OCI-LY7 (cell line): ENCODE data around the gene TNXB. TPM values are rescaled to one million over a fixed set of nuclear protein-coding genes. Genes with fewer than 3 reads are reported as not detected.
"Not testable (repeated sequence)": the region's sequence is repeated elsewhere in the genome, so short reads cannot be mapped to it uniquely, and the experiment has no call there.

Experiments used
- BruUV-seq: library from RNA; stranded (reverse); fragments of 400-500 nt; replicated peaks from 2 replicates; lab custom pipeline; 2021; lab: Mats Ljungman, UMichigan
- CTCF ChIA-PET: fragments of 300-600 bp; sonication (Branson Sonifier 250); formaldehyde crosslinking; loops from one replicate; lab custom pipeline; 2022; ENCODE audit warnings: antibody characterized with exemption; ENCODE audit not compliant: unreplicated experiment; lab: Charles Lee
- POLR2A ChIA-PET: fragments of 300-600 bp; sonication (Branson Sonifier 250); formaldehyde crosslinking; loops from one replicate; lab custom pipeline; 2022; ENCODE audit warnings: antibody characterized with exemption; lab: Charles Lee
- DNase-seq: peaks from one replicate; pipeline ENCODE4 v3.0.0-alpha.2; 2015; ENCODE audit warnings: low spot score
- H2AFZ ChIP-seq: fragments of 200-600 bp; sonication (generic), shearing (Covaris generic); 2 replicates; pipeline ENCODE4 v1.6.1; 2014; ENCODE audit warnings: mild to moderate bottlenecking, antibody characterized with exemption, low read length, moderate library complexity
- H3K27ac ChIP-seq: fragments of 200-600 bp; sonication (generic); 2 replicates; pipeline ENCODE4 v1.5.1; 2014; ENCODE audit warnings: mixed run types, low read depth, mild to moderate bottlenecking, moderate library complexity, low read length, inconsistent platforms; ENCODE audit not compliant: poor library complexity, severe bottlenecking
- H3K36me3 ChIP-seq: fragments of 200-600 bp; sonication (generic); 2 replicates; pipeline ENCODE4 v1.6.1; 2014; ENCODE audit warnings: mild to moderate bottlenecking, antibody characterized with exemption, low read length, moderate library complexity, mixed read lengths; ENCODE audit not compliant: insufficient read depth
- H3K4me1 ChIP-seq: fragments of 200-600 bp; sonication (generic); 2 replicates; pipeline ENCODE4 v1.5.1; 2014; ENCODE audit warnings: mild to moderate bottlenecking, low read length; ENCODE audit not compliant: insufficient read depth, poor library complexity, severe bottlenecking
- H3K4me2 ChIP-seq: fragments of 200-600 bp; sonication (generic); 2 replicates; pipeline ENCODE4 v1.6.1; 2014; ENCODE audit warnings: mild to moderate bottlenecking, low read length
- H3K4me3 ChIP-seq: fragments of 200-600 bp; sonication (generic); 2 replicates; pipeline ENCODE4 v1.5.1; 2014; ENCODE audit warnings: mild to moderate bottlenecking, low read depth, low read length; ENCODE audit not compliant: poor library complexity, severe bottlenecking
- H3K79me2 ChIP-seq: fragments of 200-600 bp; sonication (generic); 2 replicates; pipeline ENCODE4 v1.6.1; 2016; ENCODE audit warnings: low read depth, mild to moderate bottlenecking, low read length, moderate library complexity, mixed read lengths; ENCODE audit not compliant: insufficient read depth
- H3K9me2 ChIP-seq: fragments of 200-600 bp; sonication (generic); 2 replicates; pipeline ENCODE4 v1.6.1; 2016; ENCODE audit warnings: mild to moderate bottlenecking, low read length, mixed read lengths; ENCODE audit not compliant: insufficient read depth
- H3K9me3 ChIP-seq: fragments of 200-600 bp; sonication (generic); 2 replicates; pipeline ENCODE4 v1.6.1; 2014; ENCODE audit warnings: mild to moderate bottlenecking, mixed run types, low read length, mixed read lengths
- H4K20me1 ChIP-seq: fragments of 200-600 bp; sonication (generic); 2 replicates; pipeline ENCODE4 v1.6.1; 2014; ENCODE audit warnings: mild to moderate bottlenecking, antibody characterized with exemption, low read length, moderate library complexity, mixed read lengths; ENCODE audit not compliant: insufficient read depth
- CTCF ChIP-seq: fragments of 200-600 bp; sonication (generic); conservative IDR thresholded peaks from 2 replicates; pipeline ENCODE4 v1.5.1; 2014; ENCODE audit warnings: mild to moderate bottlenecking, antibody characterized with exemption, low read length, moderate library complexity, mixed read lengths
- EZH2phosphoT487 ChIP-seq: fragments of 200-600 bp; sonication (generic); IDR thresholded peaks from 2 replicates; pipeline ENCODE4 v1.6.1; 2018; ENCODE audit warnings: low read depth, borderline replicate concordance, mild to moderate bottlenecking, mixed run types, antibody characterized with exemption, low read length, moderate library complexity, mixed read lengths
- intact Hi-C: fragments of 100-400 bp; cut with micrococcal nuclease; formaldehyde crosslinking; loops from one replicate; pipeline ENCODE4 v1.10.0; 2022; ENCODE audit not compliant: unreplicated experiment
- total RNA-seq, 2 experiments: library from RNA; depleted of rRNA in 1 of 2; stranded (reverse); fragments of >200 nt in 1 of 2; shearing (Covaris generic) in 1 of 2; gene quantifications; 2 replicates each; pipeline ENCODE4 v1.2.3, GENCODE V29; 2014 to 2022

Gene TNXB
- total RNA-seq, 2 experiments from 2014 or later = 1.7 to 9.2 TPM

GRCh38 chr6:32146687-32147086 lies 37.5 kb upstream of the TNXB start:
- no TSS peak for BruUV-seq
- POLR2A ChIA-PET = no interaction called here

DNA sequence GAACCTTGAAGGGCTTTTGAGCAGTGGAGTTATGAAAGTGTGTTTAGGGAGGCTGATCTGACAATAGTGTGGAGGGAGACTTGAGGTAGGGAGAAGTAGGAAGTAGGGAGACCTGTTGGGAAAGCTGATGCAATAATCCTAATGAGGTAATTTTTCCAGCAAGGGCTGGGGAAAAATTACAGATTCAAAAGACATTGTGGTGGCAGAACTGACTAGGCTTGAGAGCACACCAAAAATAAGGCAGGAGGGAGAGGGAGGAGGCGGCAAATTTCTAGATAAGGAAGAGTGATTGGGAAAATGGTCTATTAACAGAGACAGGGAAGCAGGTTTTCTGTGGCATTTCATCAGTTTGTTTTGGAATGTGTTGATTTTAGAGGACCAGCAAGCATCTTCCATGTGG lies 37.1 kb upstream of the TNXB start:
- intact Hi-C loops = no loop called here
- Histone ChIP-seq H3K79me2 (no peaks in the 10 kb centered on the region), H3K4me1 (no peaks in the 10 kb centered on the region), H3K4me2 (no peak overlapping the region), H3K9me2 (no peaks in the 10 kb centered on the region), H3K4me3 (no peak overlapping the region), H2AFZ (no peak overlapping the region), H4K20me1 (no peaks in the 10 kb centered on the region), H3K9me3 (no peaks in the 10 kb centered on the region), H3K27ac (no peak overlapping the region), H3K36me3 (no peaks in the 10 kb centered on the region)
- TF ChIP-seq EZH2phosphoT487 = no peak
- TF ChIP-seq CTCF = no peak
- BruUV-seq = no TSS peak
- ChIA-PET CTCF (no interaction called here), POLR2A (no interaction called here)
- no peak for DNase-seq

More at GRCh38 chr6:32146687-32147086, 37.5 kb upstream of the TNXB start:
- DNase-seq = no peak
- H3K36me3 ChIP-seq = no peaks in the 10 kb centered on the region
- H3K4me1 ChIP-seq = no peaks in the 10 kb centered on the region
- H3K4me2 ChIP-seq = no peak overlapping the region
- H4K20me1 ChIP-seq = no peaks in the 10 kb centered on the region
- intact Hi-C loops = no loop called here
- H3K9me3 ChIP-seq = no peaks in the 10 kb centered on the region
- no peaks in the 10 kb centered on the region for H3K79me2 ChIP-seq
- H3K27ac ChIP-seq = no peak overlapping the region
- no peak overlapping the region for H2AFZ ChIP-seq
- CTCF ChIA-PET = no interaction called here
- H3K9me2 ChIP-seq = no peaks in the 10 kb centered on the region
- no peak overlapping the region for H3K4me3 ChIP-seq
- TF ChIP-seq EZH2phosphoT487 = no peak
- no peak for TF ChIP-seq CTCF

GRCh38 chr6:32144238-32144637 lies 35.1 kb upstream of the TNXB start:
- H3K9me3 ChIP-seq, H3K36me3 ChIP-seq, DNase-seq, H3K27ac ChIP-seq, intact Hi-C loops, BruUV-seq, H4K20me1 ChIP-seq, H3K79me2 ChIP-seq, H3K4me3 ChIP-seq, CTCF ChIA-PET, H3K4me2 ChIP-seq, H3K9me2 ChIP-seq, H3K4me1 ChIP-seq, H2AFZ ChIP-seq: not testable (repeated sequence)
- POLR2A ChIA-PET = interaction anchor here (0.5 kb wide), 1 partner anchor 81 kb away, joined by 3 read pairs; no protein-coding TSS in a partner anchor
